K562 (cell line): ENCODE data around the gene SCG3. TPM values are rescaled to one million over a fixed set of nuclear protein-coding genes. Genes with fewer than 3 reads are reported as not detected.
A peak's percentile ranks its signal among the peaks of the same experiment; 100 is the strongest.

ENCODE experiments used
- AFF4 ChIP-seq: sonication (generic); formaldehyde crosslinking; IDR thresholded peaks from 2 replicates; pipeline ENCODE4 v1.8.0; 2023; ENCODE audit warnings: mild to moderate bottlenecking, missing genetic modification reagents
- C11orf30 ChIP-seq: fragments of 450-650 bp; IDR thresholded peaks from 2 replicates; pipeline ENCODE4 v1.6.1; 2016; ENCODE audit warnings: low read depth, mild to moderate bottlenecking
- DMBX1 ChIP-seq: fragments of 250-450 bp; sonication (Bioruptor Pico); IDR thresholded peaks from 2 replicates; pipeline ENCODE4 v1.8.0; 2022; ENCODE audit warnings: inconsistent platforms, mild to moderate bottlenecking, moderate library complexity, borderline replicate concordance
- HDAC1 ChIP-seq, 2 experiments: fragments of 450-650 bp; IDR thresholded peaks; 2 replicates each; pipeline ENCODE4 v1.6.1; 2016 to 2017; ENCODE audit warnings: inconsistent platforms in 1 of 2, mild to moderate bottlenecking in 1 of 2, moderate library complexity in 1 of 2
- ILF3 ChIP-seq: fragments of 450-650 bp; IDR thresholded peaks from 2 replicates; pipeline ENCODE4 v1.6.1; 2018; ENCODE audit warnings: antibody characterized with exemption, mild to moderate bottlenecking, moderate library complexity, borderline replicate concordance
- KDM4B ChIP-seq, 2 experiments: fragments of 450-650 bp in 1 of 2; sonication (generic) in 1 of 2; IDR thresholded peaks; 2 replicates each; pipeline ENCODE4 v1.6.1; 2016 to 2017; ENCODE audit warnings: borderline replicate concordance in 2 of 2, antibody characterized with exemption in 1 of 2, low read depth in 1 of 2, mild to moderate bottlenecking in 1 of 2
- MAFF ChIP-seq: IDR thresholded peaks from 2 replicates; pipeline ENCODE4 v1.6.1; 2012; ENCODE audit warnings: low read length, improper control_type of control experiment
- MAFG ChIP-seq: fragments of 450-650 bp; conservative IDR thresholded peaks from 2 replicates; pipeline ENCODE4 v1.6.1; 2016; ENCODE audit warnings: missing genetic modification characterization, missing compliant biosample characterization
- NFIC ChIP-seq: fragments of 450-650 bp; IDR thresholded peaks from 2 replicates; pipeline ENCODE4 v1.6.1; 2017; ENCODE audit warnings: mild to moderate bottlenecking, inconsistent platforms
- SMAD4 ChIP-seq: fragments of 250-450 bp; sonication (Bioruptor Pico); conservative IDR thresholded peaks from 2 replicates; pipeline ENCODE4 v1.8.0; 2021; ENCODE audit warnings: inconsistent platforms, mild to moderate bottlenecking, moderate library complexity
- TFAM ChIP-seq: fragments of 250-450 bp; sonication (Bioruptor Pico); conservative IDR thresholded peaks from 2 replicates; pipeline ENCODE4 v1.5.0; 2021; ENCODE audit warnings: mild to moderate bottlenecking, moderate library complexity
- TOE1 ChIP-seq, 2 experiments: fragments of 450-650 bp in 1 of 2; sonication (generic) in 1 of 2; formaldehyde crosslinking in 1 of 2; IDR thresholded peaks; 2 replicates each; pipeline versions ENCODE4 v1.7.1 to v1.8.0; 2016 to 2022; ENCODE audit warnings: borderline replicate concordance in 2 of 2, mild to moderate bottlenecking in 2 of 2, antibody characterized with exemption in 1 of 2, inconsistent platforms in 1 of 2, low read depth in 1 of 2, missing genetic modification reagents in 1 of 2, moderate library complexity in 1 of 2
- ZBED1 ChIP-seq: IDR thresholded peaks from 2 replicates; pipeline ENCODE4 v1.6.1; 2014
- ZNF134 ChIP-seq: fragments of 250-450 bp; sonication (Bioruptor Pico); conservative IDR thresholded peaks from 2 replicates; pipeline ENCODE4 v1.4.0; 2020
- polyA plus RNA-seq, 8 experiments: library from polyadenylated mRNA; depleted of rRNA in 4 of 8; stranded (reverse) in 5 of 8; unstranded in 3 of 8; fragments of >200 nt; fragmentation: Nextera tagmentation in 2 of 8; fragmentation: Illumina TruSeq in 1 of 8; extraction: Ambion mirVana in 2 of 8; extraction: Trizol in 1 of 8; gene quantifications; 2 replicates each; pipeline versions ENCODE4 v1.2.1 to v1.2.3, GENCODE V29; 2011 to 2014; ENCODE audit warnings: inconsistent platforms in 1 of 8, missing spikeins in 1 of 8
- total RNA-seq, 7 experiments: library from RNA; depleted of rRNA in 6 of 7; stranded (reverse); fragments of >200 nt in 6 of 7; fragmentation: Illumina TruSeq in 2 of 7; extraction: Trizol in 2 of 7; gene quantifications; 2 replicates each; pipeline versions ENCODE4 v1.2.1 to v1.2.3, GENCODE V29; 2011 to 2021; ENCODE audit warnings: low replicate concordance in 1 of 7
- TF ChIP-seq, protein P1 (sequence below): fragments of 450-650 bp; conservative IDR thresholded peaks from 2 replicates; pipeline ENCODE4 v1.6.1; 2016; ENCODE audit warnings: missing genetic modification characterization, low read depth, mild to moderate bottlenecking, control low read depth, missing compliant biosample characterization
- TF ChIP-seq, protein P2 (sequence below): fragments of 450-650 bp; IDR thresholded peaks from 2 replicates; pipeline ENCODE4 v1.6.1; 2016; ENCODE audit warnings: mild to moderate bottlenecking

The SCG3 gene
- total and polyA plus RNA-seq, 9 of the 15 experiments (the other 6 are each of a cell fraction or from before 2014, with no cell fraction given) = 13.0 to 43.8 (median 21.0) TPM

DNA sequence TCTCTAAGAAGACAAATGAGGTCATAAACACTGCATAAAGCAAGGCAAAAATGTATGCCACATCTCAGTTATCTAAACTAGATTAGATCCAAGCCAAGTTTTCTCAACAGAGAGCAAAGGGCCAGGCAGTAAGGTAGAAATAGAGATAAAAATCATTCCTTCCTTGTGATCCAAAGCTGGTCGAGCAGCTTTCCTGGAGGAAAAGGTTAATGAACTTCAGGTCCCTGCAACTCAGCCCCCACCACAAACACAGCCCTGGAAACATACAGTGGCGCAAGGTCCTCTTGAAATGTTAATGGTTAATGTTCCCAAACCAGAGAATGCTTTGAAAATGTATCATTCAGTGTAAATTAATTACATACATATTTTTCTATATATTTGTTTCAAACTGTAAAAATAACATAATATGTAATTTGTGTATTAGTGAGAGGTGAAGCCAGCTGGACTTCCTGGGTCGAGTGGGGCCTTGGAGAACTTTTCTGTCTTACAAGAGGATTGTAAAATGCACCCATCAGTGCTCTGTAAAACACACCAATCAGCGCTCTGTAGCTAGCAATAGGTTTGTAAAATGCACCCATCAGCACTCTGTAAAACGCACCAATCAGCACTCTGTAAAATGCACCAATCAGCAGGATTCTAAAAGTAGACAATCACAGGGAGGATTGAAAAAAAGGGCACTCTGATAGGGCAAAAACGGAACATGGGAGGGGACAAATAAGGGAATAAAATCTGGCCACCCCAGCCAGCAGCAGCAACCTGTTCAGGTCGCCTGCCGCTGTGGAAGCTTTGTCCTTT, 39.1 kb downstream of the SCG3 start (continued):
- TF ChIP-seq SMAD4 (CRISPR knock-in tag) = no peak
- no peak for TF ChIP-seq ZNF134 (CRISPR knock-in tag)
- no peak for TF ChIP-seq ZBED1
- 0 out of 2 replicates have a peak, but pooled peaks have one; percentile 22 for TF ChIP-seq MAFF
- TF ChIP-seq KDM4B (IDR thresholded peaks at IDR 0.05; ENCODE audit: borderline replicate concordance in 2 of 2, low read depth in 1 of 2) = no peak
- TF ChIP-seq TOE1 (IDR thresholded peaks at IDR 0.05; ENCODE audit: borderline replicate concordance) = no peak
- TF ChIP-seq TOE1 (CRISPR knock-in tag; IDR thresholded peaks at IDR 0.05; ENCODE audit: borderline replicate concordance, low read depth) = no peak
- TF ChIP-seq ILF3 = no peak
- TF ChIP-seq C11orf30 = peak; percentile 59
- TF ChIP-seq MAFG (tag) = peak; percentile 46
- no peak for TF ChIP-seq NFIC
- no peak for TF ChIP-seq DMBX1
- TF ChIP-seq TFAM = no peak
- no peak for TF ChIP-seq AFF4 (CRISPR knock-in tag)
- TF ChIP-seq, protein P1, sequence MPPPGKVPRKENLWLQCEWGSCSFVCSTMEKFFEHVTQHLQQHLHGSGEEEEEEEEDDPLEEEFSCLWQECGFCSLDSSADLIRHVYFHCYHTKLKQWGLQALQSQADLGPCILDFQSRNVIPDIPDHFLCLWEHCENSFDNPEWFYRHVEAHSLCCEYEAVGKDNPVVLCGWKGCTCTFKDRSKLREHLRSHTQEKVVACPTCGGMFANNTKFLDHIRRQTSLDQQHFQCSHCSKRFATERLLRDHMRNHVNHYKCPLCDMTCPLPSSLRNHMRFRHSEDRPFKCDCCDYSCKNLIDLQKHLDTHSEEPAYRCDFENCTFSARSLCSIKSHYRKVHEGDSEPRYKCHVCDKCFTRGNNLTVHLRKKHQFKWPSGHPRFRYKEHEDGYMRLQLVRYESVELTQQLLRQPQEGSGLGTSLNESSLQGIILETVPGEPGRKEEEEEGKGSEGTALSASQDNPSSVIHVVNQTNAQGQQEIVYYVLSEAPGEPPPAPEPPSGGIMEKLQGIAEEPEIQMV (tag) = no peak
- TF ChIP-seq, protein P2, sequence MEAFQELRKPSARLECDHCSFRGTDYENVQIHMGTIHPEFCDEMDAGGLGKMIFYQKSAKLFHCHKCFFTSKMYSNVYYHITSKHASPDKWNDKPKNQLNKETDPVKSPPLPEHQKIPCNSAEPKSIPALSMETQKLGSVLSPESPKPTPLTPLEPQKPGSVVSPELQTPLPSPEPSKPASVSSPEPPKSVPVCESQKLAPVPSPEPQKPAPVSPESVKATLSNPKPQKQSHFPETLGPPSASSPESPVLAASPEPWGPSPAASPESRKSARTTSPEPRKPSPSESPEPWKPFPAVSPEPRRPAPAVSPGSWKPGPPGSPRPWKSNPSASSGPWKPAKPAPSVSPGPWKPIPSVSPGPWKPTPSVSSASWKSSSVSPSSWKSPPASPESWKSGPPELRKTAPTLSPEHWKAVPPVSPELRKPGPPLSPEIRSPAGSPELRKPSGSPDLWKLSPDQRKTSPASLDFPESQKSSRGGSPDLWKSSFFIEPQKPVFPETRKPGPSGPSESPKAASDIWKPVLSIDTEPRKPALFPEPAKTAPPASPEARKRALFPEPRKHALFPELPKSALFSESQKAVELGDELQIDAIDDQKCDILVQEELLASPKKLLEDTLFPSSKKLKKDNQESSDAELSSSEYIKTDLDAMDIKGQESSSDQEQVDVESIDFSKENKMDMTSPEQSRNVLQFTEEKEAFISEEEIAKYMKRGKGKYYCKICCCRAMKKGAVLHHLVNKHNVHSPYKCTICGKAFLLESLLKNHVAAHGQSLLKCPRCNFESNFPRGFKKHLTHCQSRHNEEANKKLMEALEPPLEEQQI = peak; percentile 37; the same call in 1 of the 2 replicates
- TF ChIP-seq HDAC1 (IDR thresholded peaks at IDR 0.05) = no peak
